NCI-H2081 (cell line): ENCODE data around the gene PDSS2.
"Not testable (repeated sequence)": the region's sequence is repeated elsewhere in the genome, so short reads cannot be mapped to it uniquely, and the experiment has no call there.

Source experiments
- DNase-seq, 2 experiments: peaks; one replicate each; lab custom pipeline; 2025; lab: John Stamatoyannopoulos, UW

The PDSS2 gene

GRCh38 chr6:107216197-107216933, 243.0 kb downstream of the PDSS2 start:
- DNase-seq = no peak

GRCh38 chr6:107215334-107215733, 244.0 kb downstream of the PDSS2 start:
- DNase-seq = no peak

GRCh38 chr6:107214655-107215054, 244.7 kb downstream of the PDSS2 start:
- no peak for DNase-seq

- DNase-seq = no peak
These were observed 249.7 kb downstream of the PDSS2 start for GRCh38 chr6:107209406-107210305.

GRCh38 chr6:107207251-107207873, 252.0 kb downstream of the PDSS2 start:
- no peak for DNase-seq

- no peak for DNase-seq
These were observed 254.0 kb downstream of the PDSS2 start for GRCh38 chr6:107205058-107205998.

- no peak for DNase-seq
These were observed 256.4 kb downstream of the PDSS2 start for GRCh38 chr6:107202876-107203468.

- no peak for DNase-seq
These were observed 260.5 kb downstream of the PDSS2 start for GRCh38 chr6:107198631-107199416.

- no peak for DNase-seq
These were observed 263.2 kb downstream of the PDSS2 start for GRCh38 chr6:107196152-107196551.

- DNase-seq = not testable (repeated sequence)
These were observed 264.6 kb downstream of the PDSS2 start for GRCh38 chr6:107194723-107195122.

GRCh38 chr6:107192830-107193229, 266.5 kb downstream of the PDSS2 start:
- peak in 1 of 2 experiments; percentile 75 for DNase-seq

- DNase-seq = no peak
These were observed 271.7 kb downstream of the PDSS2 start for GRCh38 chr6:107187630-107188029.

GRCh38 chr6:107186047-107186446, 273.3 kb downstream of the PDSS2 start:
- no peak for DNase-seq

- DNase-seq = peak in 1 of 2 experiments; percentile 11
These were observed 273.9 kb downstream of the PDSS2 start for GRCh38 chr6:107185391-107185970.

GRCh38 chr6:107184435-107184834, 274.9 kb downstream of the PDSS2 start:
- DNase-seq = no peak

GRCh38 chr6:107180099-107180498, 279.3 kb downstream of the PDSS2 start:
- DNase-seq = no peak

- DNase-seq = no peak
These were observed 280.4 kb downstream of the PDSS2 start for GRCh38 chr6:107179004-107179403.

- no peak for DNase-seq
These were observed 285.6 kb downstream of the PDSS2 start for GRCh38 chr6:107173779-107174178.

GRCh38 chr6:107171513-107171912, 287.9 kb downstream of the PDSS2 start:
- DNase-seq = no peak

GRCh38 chr6:107164299-107164698, 295.1 kb downstream of the PDSS2 start:
- not testable (repeated sequence) for DNase-seq
